Mesenchymal stem cell (in vitro differentiated cells and primary cell): ENCODE measurements around the gene MT3.

Experiments used
- DNase-seq: peaks from one replicate; pipeline ENCODE4 v3.0.0-alpha.2; 2013
- H2AFZ ChIP-seq: one replicate; pipeline ENCODE4 v1.6.1; 2013; ENCODE audit warnings: low read depth, mild to moderate bottlenecking, control low read depth, inconsistent platforms, low read length, moderate library complexity
- H2AK5ac ChIP-seq: 2 replicates; pipeline ENCODE4 v1.6.1; 2013; ENCODE audit warnings: low read length, moderate library complexity, mild to moderate bottlenecking, inconsistent platforms; ENCODE audit not compliant: severe bottlenecking
- H2BK120ac ChIP-seq: one replicate; pipeline ENCODE4 v1.6.1; 2013; ENCODE audit warnings: low read depth, mild to moderate bottlenecking, inconsistent platforms, low read length, moderate library complexity
- H2BK12ac ChIP-seq, 2 experiments: one replicate each; pipeline ENCODE4 v1.6.1; 2013; ENCODE audit warnings: inconsistent platforms in 2 of 2, low read length in 2 of 2, mild to moderate bottlenecking in 2 of 2, moderate library complexity in 2 of 2, control low read depth in 1 of 2
- H2BK15ac ChIP-seq: one replicate; pipeline ENCODE4 v1.6.1; 2013; ENCODE audit warnings: mild to moderate bottlenecking, low read depth, inconsistent platforms; ENCODE audit not compliant: poor library complexity, severe bottlenecking
- H2BK5ac ChIP-seq: 2 replicates; pipeline ENCODE4 v1.6.1; 2013; ENCODE audit warnings: low read depth, mild to moderate bottlenecking, low read length, control low read depth, inconsistent platforms; ENCODE audit not compliant: poor library complexity, severe bottlenecking
- H3K14ac ChIP-seq, 2 experiments: one replicate each; pipeline ENCODE4 v1.6.1; 2013; ENCODE audit warnings: inconsistent platforms in 2 of 2, low read length in 2 of 2, control low read depth in 1 of 2, mild to moderate bottlenecking in 1 of 2, moderate library complexity in 1 of 2
- H3K18ac ChIP-seq, 2 experiments: one replicate each; pipeline ENCODE4 v1.6.1; 2013; ENCODE audit warnings: inconsistent platforms in 2 of 2, low read length in 2 of 2, control low read depth in 1 of 2, low read depth in 1 of 2, mild to moderate bottlenecking in 1 of 2
- H3K23ac ChIP-seq, 2 experiments: one replicate each; pipeline ENCODE4 v1.6.1; 2013; ENCODE audit warnings: inconsistent platforms in 2 of 2, low read length in 2 of 2, mild to moderate bottlenecking in 2 of 2, moderate library complexity in 2 of 2, control low read depth in 1 of 2
- H3K27ac ChIP-seq: 2 replicates; pipeline ENCODE4 v1.5.1; 2013; ENCODE audit warnings: mild to moderate bottlenecking, moderate library complexity, low read length, control low read depth, inconsistent platforms; ENCODE audit not compliant: poor library complexity, severe bottlenecking
- H3K27me3 ChIP-seq, 2 experiments: 2 replicates each; pipeline versions ENCODE4 v1.6.1 to v1.7.0; 2013; ENCODE audit warnings: low read length in 2 of 2, mild to moderate bottlenecking in 2 of 2, moderate library complexity in 2 of 2, control low read depth in 1 of 2, inconsistent platforms in 1 of 2; ENCODE audit not compliant: control insufficient read depth in 1 of 2, insufficient read depth in 1 of 2
- H3K36me3 ChIP-seq, 2 experiments: 2 replicates each; pipeline versions ENCODE4 v1.6.1 to v1.7.0; 2013; ENCODE audit warnings: low read length in 2 of 2, control low read depth in 1 of 2, inconsistent platforms in 1 of 2, low read depth in 1 of 2, mild to moderate bottlenecking in 1 of 2; ENCODE audit not compliant: insufficient read depth in 2 of 2, control insufficient read depth in 1 of 2
- H3K4ac ChIP-seq, 2 experiments: one replicate each; pipeline ENCODE4 v1.6.1; 2013; ENCODE audit warnings: inconsistent platforms in 2 of 2, low read length in 2 of 2, mild to moderate bottlenecking in 2 of 2, moderate library complexity in 2 of 2, control low read depth in 1 of 2, low read depth in 1 of 2
- H3K4me1 ChIP-seq: 2 replicates; pipeline ENCODE4 v1.6.1; 2013; ENCODE audit warnings: low read depth, low read length, control low read depth; ENCODE audit not compliant: control insufficient read depth, insufficient read depth
- H3K4me2 ChIP-seq: 2 replicates; pipeline ENCODE4 v1.6.1; 2013; ENCODE audit warnings: low read length, mild to moderate bottlenecking, inconsistent platforms; ENCODE audit not compliant: poor library complexity, severe bottlenecking
- H3K4me3 ChIP-seq, 2 experiments: 2 replicates each; pipeline versions ENCODE4 v1.5.1 to v1.7.0; 2013; ENCODE audit warnings: low read length in 2 of 2, mild to moderate bottlenecking in 2 of 2, control low read depth in 1 of 2, low read depth in 1 of 2; ENCODE audit not compliant: insufficient read depth in 1 of 2
- H3K79me1 ChIP-seq: replicated peaks from 2 replicates; pipeline ENCODE4 v1.6.1; 2013; ENCODE audit warnings: mild to moderate bottlenecking, control low read depth, low read length, inconsistent platforms; ENCODE audit not compliant: poor library complexity, severe bottlenecking
- H3K9ac ChIP-seq: 2 replicates; pipeline ENCODE4 v1.7.0; 2013; ENCODE audit warnings: mild to moderate bottlenecking, low read length, moderate library complexity
- H3K9me3 ChIP-seq: 2 replicates; pipeline ENCODE4 v1.7.0; 2013; ENCODE audit warnings: mild to moderate bottlenecking, low read length; ENCODE audit not compliant: control insufficient read depth
- H4K8ac ChIP-seq: one replicate; pipeline ENCODE4 v1.6.1; 2013; ENCODE audit warnings: inconsistent platforms, mild to moderate bottlenecking, low read length, moderate library complexity
- H4K91ac ChIP-seq: one replicate; pipeline ENCODE4 v1.6.1; 2013; ENCODE audit warnings: mild to moderate bottlenecking, low read length, inconsistent platforms
- WGBS: methylation state at CpG from one replicate; pipeline ENCODE4 v1.1.7; 2013; ENCODE audit warnings: mixed read lengths; 5-methylcytosine and 5-hydroxymethylcytosine counted together

Gene MT3

DNA sequence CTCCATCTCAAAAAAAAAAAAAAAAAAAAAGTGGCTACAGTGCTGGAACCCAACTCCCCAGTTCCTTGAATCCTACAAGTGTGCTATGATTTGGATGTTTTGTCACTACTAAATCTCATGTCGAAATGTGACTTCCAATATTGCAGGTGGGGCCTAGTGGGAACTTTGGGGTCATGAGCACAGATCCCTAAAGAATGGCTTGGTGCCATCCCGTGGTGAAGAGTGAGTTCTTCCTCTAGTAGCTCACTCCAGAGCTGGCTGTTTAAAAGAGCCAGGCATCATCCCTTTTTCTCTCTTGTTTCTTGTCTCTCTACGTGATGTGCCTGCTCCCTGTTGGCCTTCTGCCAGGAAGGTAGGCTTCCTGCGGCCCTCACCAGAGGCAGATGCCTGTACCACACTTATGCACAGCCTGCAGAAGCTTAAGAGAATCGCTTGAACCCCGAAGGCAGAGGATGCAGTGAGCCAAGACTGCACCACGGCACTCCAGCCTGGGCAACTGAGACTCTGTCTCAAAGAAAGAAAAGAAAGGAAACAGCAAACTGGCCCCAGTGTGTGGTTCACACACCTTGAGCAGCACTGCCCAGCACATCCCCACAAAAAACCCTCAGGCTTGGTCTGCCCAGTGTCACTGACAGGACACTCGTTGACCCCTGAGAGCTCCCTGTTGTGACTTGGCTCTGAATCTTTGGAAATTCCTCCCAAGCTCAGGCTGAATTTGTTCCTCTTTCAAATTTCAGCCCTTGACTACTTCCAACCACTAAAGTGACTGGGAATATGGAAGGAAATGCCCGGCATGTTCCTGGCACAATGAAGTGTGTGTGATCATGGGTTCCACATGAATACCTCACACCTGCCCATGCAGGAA, 39.4 kb downstream of the MT3 start:
- Histone ChIP-seq H3K4me2 (no peak overlapping the region), H4K91ac (no peak overlapping the region), H3K23ac (no peak overlapping the region), H3K27ac (no peak overlapping the region), H3K18ac (peak overlapping the region in 1 of 2 experiments; percentile 46), H3K4ac (no peak overlapping the region), H3K14ac (no peak overlapping the region), H3K27me3 (peaks cover 0 to 18% of the 10 kb centered on the region in 2 experiments), H2BK12ac (peak overlapping the region in 1 of 2 experiments; percentile 59), H2BK15ac (no peak overlapping the region), H3K79me1 (no peaks in the 10 kb centered on the region), H3K9me3 (no peaks in the 10 kb centered on the region), H2AFZ (no peak overlapping the region), H3K9ac (no peak overlapping the region), H2BK120ac (no peak overlapping the region), H3K36me3 (no peaks in the 10 kb centered on the region), H4K8ac (no peak overlapping the region), H3K4me3 (no peak overlapping the region), H2BK5ac (no peak overlapping the region), H3K4me1 (peaks cover 28% of the 10 kb centered on the region), H2AK5ac (no peak overlapping the region)
- 81% methylated on average over 9 of the region's 9 CpGs for WGBS
- DNase-seq: no peak

- Histone ChIP-seq H4K8ac (no peak overlapping the region), H2BK12ac (no peak overlapping the region), H2BK15ac (no peak overlapping the region), H2AK5ac (no peak overlapping the region), H2AFZ (no peak overlapping the region), H3K79me1 (no peaks in the 10 kb centered on the region), H3K9me3 (no peaks in the 10 kb centered on the region), H3K4me3 (no peak overlapping the region), H3K27ac (no peak overlapping the region), H3K23ac (no peak overlapping the region), H4K91ac (no peak overlapping the region), H3K4ac (no peak overlapping the region), H3K36me3 (no peaks in the 10 kb centered on the region), H2BK5ac (no peak overlapping the region), H3K14ac (no peak overlapping the region), H3K27me3 (peaks cover 0 to 26% of the 10 kb centered on the region in 2 experiments), H3K9ac (no peak overlapping the region), H3K4me2 (no peak overlapping the region), H2BK120ac (no peak overlapping the region), H3K4me1 (peaks cover 28% of the 10 kb centered on the region), H3K18ac (no peak overlapping the region)
- WGBS: 98% methylated on average over 2 of the region's 3 CpGs
- no peak for DNase-seq
These were observed 40.2 kb downstream of the MT3 start for GRCh38 chr16:56629531-56629930.

GRCh38 chr16:56630134-56630533, 40.8 kb downstream of the MT3 start:
- Histone ChIP-seq H3K4me1 (peaks cover 27% of the 10 kb centered on the region), H3K23ac (no peak overlapping the region), H3K9me3 (no peaks in the 10 kb centered on the region), H2AK5ac (no peak overlapping the region), H3K79me1 (no peaks in the 10 kb centered on the region), H2BK12ac (no peak overlapping the region), H3K14ac (no peak overlapping the region), H3K27ac (no peak overlapping the region), H2BK15ac (no peak overlapping the region), H4K8ac (no peak overlapping the region), H4K91ac (no peak overlapping the region), H3K18ac (no peak overlapping the region), H3K4ac (no peak overlapping the region), H2BK120ac (no peak overlapping the region), H3K4me3 (no peak overlapping the region), H3K27me3 (peaks cover under 1 to 32% of the 10 kb centered on the region in 2 experiments), H2BK5ac (no peak overlapping the region), H2AFZ (no peak overlapping the region), H3K36me3 (no peaks in the 10 kb centered on the region), H3K4me2 (no peak overlapping the region), H3K9ac (no peak overlapping the region)
- WGBS: 86% methylated on average over 3 of the region's 3 CpGs
- DNase-seq: no peak

- no peak overlapping the region for H3K23ac ChIP-seq
- H3K18ac ChIP-seq: no peak overlapping the region
- peaks cover 10 to 42% of the 10 kb centered on the region in 2 experiments for H3K27me3 ChIP-seq
- no peak overlapping the region for H4K8ac ChIP-seq
- no peaks in the 10 kb centered on the region for H3K79me1 ChIP-seq
- H3K4me1 ChIP-seq: peaks cover 22% of the 10 kb centered on the region
- H2AFZ ChIP-seq: no peak overlapping the region
- no peaks in the 10 kb centered on the region for H3K9me3 ChIP-seq
- H3K4me2 ChIP-seq: no peak overlapping the region
- no peak overlapping the region for H3K9ac ChIP-seq
- no peak overlapping the region for H2BK5ac ChIP-seq
- H3K4ac ChIP-seq: no peak overlapping the region
- no peak overlapping the region for H2BK120ac ChIP-seq
- H3K27ac ChIP-seq: no peak overlapping the region
- H2BK15ac ChIP-seq: no peak overlapping the region
- H4K91ac ChIP-seq: no peak overlapping the region
- H2AK5ac ChIP-seq: no peak overlapping the region
- WGBS: 46% methylated on average over 10 of the region's 10 CpGs
- H3K4me3 ChIP-seq: no peak overlapping the region
- no peak overlapping the region for H3K14ac ChIP-seq
- H3K36me3 ChIP-seq: no peaks in the 10 kb centered on the region
- no peak for DNase-seq
- no peak overlapping the region for H2BK12ac ChIP-seq
These were observed 41.9 kb downstream of the MT3 start for GRCh38 chr16:56631197-56631596.
